Activated CD8-positive, alpha-beta T cell treated with anti-CD3 and anti-CD28 coated beads for 36 hours (primary cell): ENCODE data around the gene MBP. TPM values are rescaled to one million over a fixed set of nuclear protein-coding genes. Genes with fewer than 3 reads are reported as not detected.
A peak's percentile ranks its signal among the peaks of the same experiment; 100 is the strongest.

Experiments used
- ATAC-seq: fragments of 200-7000 bp; cut with Tn5 transposase; one replicate; pipeline ENCODE4 v1.10.0; 2021; ENCODE audit warnings: mild to moderate bottlenecking, moderate library complexity
- CTCF ChIA-PET: fragments of 350-600 bp; sonication (Branson Sonifier 250); formaldehyde crosslinking; loops from one replicate; lab custom pipeline; 2021; ENCODE audit warnings: antibody characterized with exemption; lab: Charles Lee
- POLR2A ChIA-PET: fragments of 350-600 bp; sonication (Branson Sonifier 250); formaldehyde crosslinking; loops from one replicate; lab custom pipeline; 2021; ENCODE audit warnings: antibody characterized with exemption; lab: Charles Lee
- DNase-seq: peaks from one replicate; pipeline ENCODE4 v3.0.0-alpha.2; 2020
- H3K27ac Mint-ChIP-seq: one replicate; pipeline ENCODE4 v1.8.0; 2021; ENCODE audit warnings: mild to moderate bottlenecking, mixed read lengths
- H3K27me3 Mint-ChIP-seq: one replicate; pipeline ENCODE4 v1.8.0; 2021; ENCODE audit warnings: mixed read lengths
- H3K36me3 Mint-ChIP-seq: one replicate; pipeline ENCODE4 v1.8.0; 2021; ENCODE audit warnings: low read depth, mixed read lengths
- H3K4me1 Mint-ChIP-seq: one replicate; pipeline ENCODE4 v1.8.0; 2021; ENCODE audit warnings: low read depth, mixed read lengths
- H3K4me3 Mint-ChIP-seq: one replicate; pipeline ENCODE4 v1.8.0; 2021; ENCODE audit warnings: mild to moderate bottlenecking, moderate library complexity, mixed read lengths
- H3K9me3 Mint-ChIP-seq: one replicate; pipeline ENCODE4 v1.8.0; 2021; ENCODE audit warnings: mixed read lengths
- intact Hi-C: fragments of 100-400 bp; cut with micrococcal nuclease; formaldehyde crosslinking; loops from one replicate; pipeline ENCODE4 v1.10.0; 2022
- total RNA-seq, 2 experiments: library from RNA; stranded (reverse); gene quantifications; one replicate each; pipeline ENCODE4 v1.2.3, GENCODE V29; 2021
- TF ChIP-seq, protein P1 (sequence below): fragments of 200-600 bp; IDR thresholded peaks from one replicate; pipeline ENCODE4 v1.8.0; 2022; ENCODE audit warnings: antibody characterized with exemption, mild to moderate bottlenecking

The MBP gene
- total RNA-seq, 2 experiments from 2014 or later: 39.9 to 41.5 TPM

- Mint-ChIP-seq H3K27ac (no peak overlapping the region), H3K4me1 (peaks cover 38% of the 10 kb centered on the region), H3K4me3 (no peak overlapping the region), H3K36me3 (no peaks in the 10 kb centered on the region), H3K27me3 (no peaks in the 10 kb centered on the region), H3K9me3 (peaks cover 3% of the 10 kb centered on the region)
- ATAC-seq: no peak
- no peak for DNase-seq
- TF ChIP-seq, protein P1, sequence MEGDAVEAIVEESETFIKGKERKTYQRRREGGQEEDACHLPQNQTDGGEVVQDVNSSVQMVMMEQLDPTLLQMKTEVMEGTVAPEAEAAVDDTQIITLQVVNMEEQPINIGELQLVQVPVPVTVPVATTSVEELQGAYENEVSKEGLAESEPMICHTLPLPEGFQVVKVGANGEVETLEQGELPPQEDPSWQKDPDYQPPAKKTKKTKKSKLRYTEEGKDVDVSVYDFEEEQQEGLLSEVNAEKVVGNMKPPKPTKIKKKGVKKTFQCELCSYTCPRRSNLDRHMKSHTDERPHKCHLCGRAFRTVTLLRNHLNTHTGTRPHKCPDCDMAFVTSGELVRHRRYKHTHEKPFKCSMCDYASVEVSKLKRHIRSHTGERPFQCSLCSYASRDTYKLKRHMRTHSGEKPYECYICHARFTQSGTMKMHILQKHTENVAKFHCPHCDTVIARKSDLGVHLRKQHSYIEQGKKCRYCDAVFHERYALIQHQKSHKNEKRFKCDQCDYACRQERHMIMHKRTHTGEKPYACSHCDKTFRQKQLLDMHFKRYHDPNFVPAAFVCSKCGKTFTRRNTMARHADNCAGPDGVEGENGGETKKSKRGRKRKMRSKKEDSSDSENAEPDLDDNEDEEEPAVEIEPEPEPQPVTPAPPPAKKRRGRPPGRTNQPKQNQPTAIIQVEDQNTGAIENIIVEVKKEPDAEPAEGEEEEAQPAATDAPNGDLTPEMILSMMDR: no peak
- intact Hi-C loops: no loop called here
- POLR2A ChIA-PET: interaction anchor here (0.6 to 1.7 kb wide), 2 partner anchors 70 to 138 kb away, joined by 3 to 4 read pairs; no protein-coding TSS in a partner anchor
- CTCF ChIA-PET: interaction anchor here (1.8 kb wide), 1 partner anchor 74 kb away, joined by 5 read pairs; no protein-coding TSS in a partner anchor
Measured at GRCh38 chr18:77136871-77137665, 4.5 kb upstream of the MBP start.

- ChIA-PET POLR2A (interaction anchor here (1.7 to 18.7 kb wide), 2 partner anchors 31 to 69 kb away, joined by 4 to 337 read pairs; no protein-coding TSS in a partner anchor), CTCF (interaction anchor here (1.5 kb wide), 1 partner anchor 10 kb away, joined by 4 read pairs; no protein-coding TSS in a partner anchor)
- Mint-ChIP-seq H3K9me3 (no peaks in the 10 kb centered on the region), H3K4me3 (no peak overlapping the region), H3K27ac (no peak overlapping the region), H3K27me3 (no peaks in the 10 kb centered on the region), H3K4me1 (peaks cover 34% of the 10 kb centered on the region), H3K36me3 (peaks cover 2% of the 10 kb centered on the region)
- TF ChIP-seq, protein P1: no peak
- ATAC-seq (no peak), DNase-seq (no peak)
- intact Hi-C loops: no loop called here
Measured at GRCh38 chr18:77136076-77136718, 3.6 kb upstream of the MBP start.

- no peaks in the 10 kb centered on the region for H3K9me3 Mint-ChIP-seq
- ATAC-seq: no peak
- ChIA-PET POLR2A (interaction anchor here (1.1 to 18.7 kb wide), 4 partner anchors 30 to 73 kb away, joined by 4 to 337 read pairs (median 14); no protein-coding TSS in a partner anchor), CTCF (interaction anchor here (1.5 to 2.0 kb wide), 3 partner anchors 11 to 135 kb away, joined by 4 to 9 read pairs (median 5); no protein-coding TSS in a partner anchor)
- intact Hi-C loops: no loop called here
- peaks cover 27% of the 10 kb centered on the region for H3K4me1 Mint-ChIP-seq
- DNase-seq: no peak
- H3K27ac Mint-ChIP-seq: no peak overlapping the region
- H3K27me3 Mint-ChIP-seq: no peaks in the 10 kb centered on the region
- peaks cover 7% of the 10 kb centered on the region for H3K36me3 Mint-ChIP-seq
- no peak overlapping the region for H3K4me3 Mint-ChIP-seq
- TF ChIP-seq, protein P1: no peak
Measured at GRCh38 chr18:77135339-77136075, 2.9 kb upstream of the MBP start.

DNA sequence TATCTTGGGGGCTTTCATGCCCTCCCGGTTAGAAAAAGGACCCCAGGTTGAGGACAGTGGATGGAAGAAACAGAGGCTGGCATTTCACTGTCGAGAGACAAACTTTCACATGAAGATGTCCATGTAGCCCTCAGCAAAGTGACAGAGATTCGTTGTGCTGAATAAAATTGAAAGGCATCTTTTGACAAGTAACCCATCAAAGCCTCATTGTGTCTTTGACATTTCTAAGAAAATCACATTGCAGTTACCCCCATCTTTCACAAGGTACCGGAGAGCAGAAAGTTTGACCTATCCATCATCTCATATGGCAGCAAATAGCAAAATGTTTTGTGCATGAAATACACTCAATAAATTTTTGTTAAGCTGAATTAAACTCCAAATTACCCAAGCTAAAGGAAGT, 2.0 kb upstream of the MBP start:
- POLR2A ChIA-PET: interaction anchor here (1.1 to 18.7 kb wide), 3 partner anchors 29 to 72 kb away, joined by 4 to 337 read pairs (median 25); no protein-coding TSS in a partner anchor
- intact Hi-C loops: no loop called here
- peaks cover 13% of the 10 kb centered on the region for H3K36me3 Mint-ChIP-seq
- CTCF ChIA-PET: interaction anchor here (1.1 to 2.1 kb wide), 6 partner anchors 12 to 134 kb away, joined by 3 to 9 read pairs (median 4); no protein-coding TSS in a partner anchor
- H3K4me3 Mint-ChIP-seq: no peak overlapping the region
- H3K27ac Mint-ChIP-seq: peak overlapping the region; percentile 67
- no peaks in the 10 kb centered on the region for H3K9me3 Mint-ChIP-seq
- peaks cover 25% of the 10 kb centered on the region for H3K4me1 Mint-ChIP-seq
- no peaks in the 10 kb centered on the region for H3K27me3 Mint-ChIP-seq
- DNase-seq: no peak
- no peak for ATAC-seq
- TF ChIP-seq, protein P1: no peak
